ENCODE measurements around the gene NUDT8.

The NUDT8 gene

DNA sequence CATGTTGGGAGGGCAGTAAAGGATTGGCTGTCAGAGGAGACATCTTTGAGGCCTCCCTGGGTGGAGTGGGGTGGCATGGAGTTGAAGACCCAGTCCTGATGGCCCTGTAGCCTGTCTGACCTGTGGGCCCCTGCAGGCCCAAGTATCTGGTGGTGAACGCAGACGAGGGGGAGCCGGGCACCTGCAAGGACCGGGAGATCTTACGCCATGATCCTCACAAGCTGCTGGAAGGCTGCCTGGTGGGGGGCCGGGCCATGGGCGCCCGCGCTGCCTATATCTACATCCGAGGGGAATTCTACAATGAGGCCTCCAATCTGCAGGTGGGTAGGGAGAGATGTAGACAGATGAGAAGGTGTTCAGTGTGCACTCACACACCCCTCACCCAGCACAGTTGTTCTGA, 20.4 kb downstream of the NUDT8 start:
- Histone ChIP-seq H3K79me2 (ENCODE audit: insufficient read depth, low read length) (peaks cover 9% of the 10 kb centered on the region; the same call in 1 of the 2 replicates), H3K36me3 (ENCODE audit: insufficient read depth, low read length) (peaks cover 52% of the 10 kb centered on the region; the same call in 1 of the 2 replicates), H3K27ac (ENCODE audit: low read depth, low read length, poor library complexity, severe bottlenecking) (no peak overlapping the region), H3K4me2 (ENCODE audit: low read length) (no peak overlapping the region), H3K9ac (ENCODE audit: low read length) (no peak overlapping the region), H3F3A (ENCODE audit: insufficient read depth, low read length) (no peaks in the 10 kb centered on the region), H3K9me2 (ENCODE audit: low read depth, low read length) (no peaks in the 10 kb centered on the region), H4K20me1 (ENCODE audit: insufficient read depth, low read length) (no peaks in the 10 kb centered on the region), H2AFZ (ENCODE audit: low read length) (no peak overlapping the region), H3K4me1 (ENCODE audit: insufficient read depth, low read length, severe bottlenecking) (peaks cover 35% of the 10 kb centered on the region), H3K9me3 (ENCODE audit: low read length) (no peaks in the 10 kb centered on the region), H3K4me3 (ENCODE audit: low read depth, low read length, poor library complexity, severe bottlenecking) (no peak overlapping the region), H3K27me3 (ENCODE audit: insufficient read depth, low read length) (no peaks in the 10 kb centered on the region)
- TF ChIP-seq, protein P1, sequence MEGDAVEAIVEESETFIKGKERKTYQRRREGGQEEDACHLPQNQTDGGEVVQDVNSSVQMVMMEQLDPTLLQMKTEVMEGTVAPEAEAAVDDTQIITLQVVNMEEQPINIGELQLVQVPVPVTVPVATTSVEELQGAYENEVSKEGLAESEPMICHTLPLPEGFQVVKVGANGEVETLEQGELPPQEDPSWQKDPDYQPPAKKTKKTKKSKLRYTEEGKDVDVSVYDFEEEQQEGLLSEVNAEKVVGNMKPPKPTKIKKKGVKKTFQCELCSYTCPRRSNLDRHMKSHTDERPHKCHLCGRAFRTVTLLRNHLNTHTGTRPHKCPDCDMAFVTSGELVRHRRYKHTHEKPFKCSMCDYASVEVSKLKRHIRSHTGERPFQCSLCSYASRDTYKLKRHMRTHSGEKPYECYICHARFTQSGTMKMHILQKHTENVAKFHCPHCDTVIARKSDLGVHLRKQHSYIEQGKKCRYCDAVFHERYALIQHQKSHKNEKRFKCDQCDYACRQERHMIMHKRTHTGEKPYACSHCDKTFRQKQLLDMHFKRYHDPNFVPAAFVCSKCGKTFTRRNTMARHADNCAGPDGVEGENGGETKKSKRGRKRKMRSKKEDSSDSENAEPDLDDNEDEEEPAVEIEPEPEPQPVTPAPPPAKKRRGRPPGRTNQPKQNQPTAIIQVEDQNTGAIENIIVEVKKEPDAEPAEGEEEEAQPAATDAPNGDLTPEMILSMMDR (IDR thresholded peaks at IDR 0.05; ENCODE audit: low read length): no peak
- TF ChIP-seq EZH2 (IDR thresholded peaks at IDR 0.05; ENCODE audit: borderline replicate concordance, low read length): no peak

DNA sequence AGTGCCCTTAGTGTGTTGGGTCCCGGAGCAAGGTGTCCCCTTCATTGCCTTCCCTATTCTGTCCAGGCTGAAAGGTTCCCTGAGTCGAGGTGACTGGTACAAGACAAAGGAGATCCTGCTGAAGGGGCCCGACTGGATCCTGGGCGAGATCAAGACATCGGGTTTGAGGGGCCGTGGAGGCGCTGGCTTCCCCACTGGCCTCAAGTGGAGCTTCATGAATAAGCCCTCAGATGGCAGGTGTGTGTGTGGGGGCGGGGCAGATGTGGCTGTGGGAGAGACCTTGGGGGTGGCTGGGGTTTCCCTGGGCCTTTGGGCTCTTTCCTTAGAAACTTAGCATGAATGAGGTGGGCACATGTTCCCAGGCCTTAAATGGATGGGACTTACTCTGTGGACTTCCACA, 21.3 kb downstream of the NUDT8 start:
- no peak overlapping the region for H3K9ac ChIP-seq (ENCODE audit: low read length)
- no peaks in the 10 kb centered on the region for H4K20me1 ChIP-seq (ENCODE audit: insufficient read depth, low read length)
- H3K36me3 ChIP-seq (ENCODE audit: insufficient read depth, low read length): peaks cover 50% of the 10 kb centered on the region; the same call in 1 of the 2 replicates
- no peak overlapping the region for H3K27ac ChIP-seq (ENCODE audit: low read depth, low read length, poor library complexity, severe bottlenecking)
- H3F3A ChIP-seq (ENCODE audit: insufficient read depth, low read length): no peaks in the 10 kb centered on the region
- peaks cover 27% of the 10 kb centered on the region for H3K4me1 ChIP-seq (ENCODE audit: insufficient read depth, low read length, severe bottlenecking)
- H3K79me2 ChIP-seq (ENCODE audit: insufficient read depth, low read length): peaks cover 9% of the 10 kb centered on the region; the same call in 1 of the 2 replicates
- no peaks in the 10 kb centered on the region for H3K9me2 ChIP-seq (ENCODE audit: low read depth, low read length)
- H3K9me3 ChIP-seq (ENCODE audit: low read length): no peaks in the 10 kb centered on the region
- TF ChIP-seq EZH2 (IDR thresholded peaks at IDR 0.05; ENCODE audit: borderline replicate concordance, low read length): no peak
- TF ChIP-seq, protein P1 (IDR thresholded peaks at IDR 0.05; ENCODE audit: low read length): no peak
- no peak overlapping the region for H3K4me3 ChIP-seq (ENCODE audit: low read depth, low read length, poor library complexity, severe bottlenecking)
- no peak overlapping the region for H2AFZ ChIP-seq (ENCODE audit: low read length)
- H3K27me3 ChIP-seq (ENCODE audit: insufficient read depth, low read length): no peaks in the 10 kb centered on the region
- H3K4me2 ChIP-seq (ENCODE audit: low read length): no peak overlapping the region

DNA sequence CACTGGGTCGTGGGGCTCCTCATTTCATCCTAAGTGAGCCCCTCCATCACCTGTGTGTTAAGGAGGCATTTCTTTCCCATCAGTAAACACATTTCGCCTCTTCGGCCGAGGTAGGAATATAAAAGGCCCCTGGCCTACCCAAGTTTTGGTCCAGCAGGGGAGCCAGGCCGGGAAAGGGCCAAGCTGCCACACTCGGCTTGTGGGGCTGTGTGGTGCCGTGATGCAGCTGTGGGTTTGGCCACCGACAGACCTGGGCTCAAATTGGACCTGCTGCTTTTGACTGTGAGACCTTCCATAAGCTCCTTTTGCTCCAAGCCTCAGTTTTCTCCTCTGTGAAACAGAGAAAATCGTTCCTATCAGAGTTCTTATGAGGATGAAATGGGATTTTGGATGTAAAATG, 22.2 kb downstream of the NUDT8 start:
- peak overlapping the region; percentile 94 for H3K4me3 ChIP-seq (ENCODE audit: low read depth, low read length, poor library complexity, severe bottlenecking)
- peak overlapping the region; percentile 93 for H3K4me2 ChIP-seq (ENCODE audit: low read length)
- no peaks in the 10 kb centered on the region for H4K20me1 ChIP-seq (ENCODE audit: insufficient read depth, low read length)
- peaks cover 3% of the 10 kb centered on the region; the same call in 1 of the 2 replicates for H3K27me3 ChIP-seq (ENCODE audit: insufficient read depth, low read length)
- H3K79me2 ChIP-seq (ENCODE audit: insufficient read depth, low read length): peaks cover 9% of the 10 kb centered on the region; the same call in 1 of the 2 replicates
- peak overlapping the region; percentile 90 for H3K9ac ChIP-seq (ENCODE audit: low read length)
- no peak overlapping the region for H3K27ac ChIP-seq (ENCODE audit: low read depth, low read length, poor library complexity, severe bottlenecking)
- H3K4me1 ChIP-seq (ENCODE audit: insufficient read depth, low read length, severe bottlenecking): peaks cover 23% of the 10 kb centered on the region
- peaks cover 41% of the 10 kb centered on the region for H3K36me3 ChIP-seq (ENCODE audit: insufficient read depth, low read length)
- no peaks in the 10 kb centered on the region for H3K9me3 ChIP-seq (ENCODE audit: low read length)
- no peaks in the 10 kb centered on the region for H3F3A ChIP-seq (ENCODE audit: insufficient read depth, low read length)
- no peak overlapping the region for H2AFZ ChIP-seq (ENCODE audit: low read length)
- H3K9me2 ChIP-seq (ENCODE audit: low read depth, low read length): no peaks in the 10 kb centered on the region
- TF ChIP-seq, protein P1 (IDR thresholded peaks at IDR 0.05; ENCODE audit: low read length): no peak
- TF ChIP-seq EZH2 (IDR thresholded peaks at IDR 0.05; ENCODE audit: borderline replicate concordance, low read length): no peak
